ENCODE data around the gene IL36B.

IL36B gene

DNA sequence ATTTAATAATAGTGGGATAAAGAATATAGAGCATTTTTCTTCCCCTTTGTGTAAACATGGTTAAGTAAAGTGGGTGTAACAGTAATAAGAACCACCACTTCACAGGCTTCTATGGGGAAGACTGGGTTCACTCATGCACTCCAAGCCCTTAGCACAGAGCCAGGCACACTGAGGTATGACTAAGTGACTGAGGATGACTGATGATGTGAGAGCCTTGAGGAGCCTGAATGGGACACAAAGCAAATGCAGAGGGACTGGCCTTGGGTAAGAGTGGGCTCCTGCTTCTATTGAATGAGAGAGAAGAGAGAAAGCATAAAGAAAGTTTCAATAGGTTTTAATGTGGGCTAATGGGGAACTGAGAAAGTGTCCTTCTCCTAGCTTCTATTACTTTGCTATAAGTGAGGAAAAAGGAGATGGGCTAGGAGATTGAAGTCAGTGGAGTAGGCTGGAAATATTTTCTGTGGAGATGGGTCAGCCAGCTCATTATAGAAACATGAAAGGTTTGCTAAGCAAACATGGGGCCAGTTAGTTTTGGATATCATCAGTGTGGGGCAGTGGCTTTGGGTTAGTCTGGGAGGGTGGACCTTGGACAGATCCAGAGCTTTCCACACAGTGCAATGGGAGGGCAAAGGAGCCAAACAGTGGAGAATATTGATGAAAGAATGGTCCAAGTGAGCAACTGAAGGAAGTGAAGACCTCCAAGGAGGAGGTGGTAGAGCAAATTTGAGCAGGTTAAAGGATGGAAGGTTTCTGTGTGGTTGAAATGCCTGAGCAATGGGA is 35.7 kb upstream of the IL36B start:
- H3K4me3 ChIP-seq (IDR thresholded peaks at IDR 0.05; ENCODE audit: insufficient read depth, low read depth, low read length) = no peak overlapping the region
- TF ChIP-seq, protein P1, sequence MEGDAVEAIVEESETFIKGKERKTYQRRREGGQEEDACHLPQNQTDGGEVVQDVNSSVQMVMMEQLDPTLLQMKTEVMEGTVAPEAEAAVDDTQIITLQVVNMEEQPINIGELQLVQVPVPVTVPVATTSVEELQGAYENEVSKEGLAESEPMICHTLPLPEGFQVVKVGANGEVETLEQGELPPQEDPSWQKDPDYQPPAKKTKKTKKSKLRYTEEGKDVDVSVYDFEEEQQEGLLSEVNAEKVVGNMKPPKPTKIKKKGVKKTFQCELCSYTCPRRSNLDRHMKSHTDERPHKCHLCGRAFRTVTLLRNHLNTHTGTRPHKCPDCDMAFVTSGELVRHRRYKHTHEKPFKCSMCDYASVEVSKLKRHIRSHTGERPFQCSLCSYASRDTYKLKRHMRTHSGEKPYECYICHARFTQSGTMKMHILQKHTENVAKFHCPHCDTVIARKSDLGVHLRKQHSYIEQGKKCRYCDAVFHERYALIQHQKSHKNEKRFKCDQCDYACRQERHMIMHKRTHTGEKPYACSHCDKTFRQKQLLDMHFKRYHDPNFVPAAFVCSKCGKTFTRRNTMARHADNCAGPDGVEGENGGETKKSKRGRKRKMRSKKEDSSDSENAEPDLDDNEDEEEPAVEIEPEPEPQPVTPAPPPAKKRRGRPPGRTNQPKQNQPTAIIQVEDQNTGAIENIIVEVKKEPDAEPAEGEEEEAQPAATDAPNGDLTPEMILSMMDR (conservative IDR thresholded peaks at IDR 0.05; ENCODE audit: low read depth, low read length) = no peak
- no peak overlapping the region for H2AFZ ChIP-seq (ENCODE audit: low read depth)
- no peak overlapping the region for H3K4me2 ChIP-seq
- no peaks in the 10 kb centered on the region for H3K79me2 ChIP-seq (ENCODE audit: insufficient read depth, low read depth)
- H3K4me1 ChIP-seq (ENCODE audit: low read depth, poor library complexity, severe bottlenecking) = no peaks in the 10 kb centered on the region
- no peak overlapping the region for H3K27ac ChIP-seq
- no peaks in the 10 kb centered on the region for H4K20me1 ChIP-seq (ENCODE audit: insufficient read depth)
- H3K9ac ChIP-seq = no peak overlapping the region
- H3K36me3 ChIP-seq (ENCODE audit: insufficient read depth) = no peaks in the 10 kb centered on the region
- no peaks in the 10 kb centered on the region for H3K27me3 ChIP-seq (ENCODE audit: insufficient read depth, low read depth)

DNA sequence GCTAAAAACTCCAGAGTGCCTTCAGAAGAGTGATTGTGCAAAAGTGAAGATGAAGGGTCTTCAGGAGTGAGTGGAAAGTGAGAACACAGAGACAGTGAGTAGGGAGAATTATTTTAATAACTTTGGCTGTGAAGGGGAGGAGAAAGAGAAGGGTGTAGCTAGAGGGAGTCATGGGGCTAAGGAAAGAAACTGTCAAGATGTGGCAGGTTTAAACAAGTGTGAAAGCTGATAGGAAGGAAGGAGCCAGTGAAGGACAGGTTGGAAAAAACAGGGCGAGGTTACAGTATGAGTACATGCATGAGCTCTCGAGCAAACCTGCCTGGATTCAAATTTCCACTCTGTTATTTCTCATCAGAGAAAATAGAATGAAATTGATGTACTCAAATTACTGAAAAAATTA is 32.9 kb upstream of the IL36B start:
- no peak overlapping the region for H3K4me2 ChIP-seq
- no peak overlapping the region for H3K9ac ChIP-seq
- H3K79me2 ChIP-seq (ENCODE audit: insufficient read depth, low read depth) = no peaks in the 10 kb centered on the region
- no peaks in the 10 kb centered on the region for H3K27me3 ChIP-seq (ENCODE audit: insufficient read depth, low read depth)
- no peak overlapping the region for H2AFZ ChIP-seq (ENCODE audit: low read depth)
- no peaks in the 10 kb centered on the region for H3K4me1 ChIP-seq (ENCODE audit: low read depth, poor library complexity, severe bottlenecking)
- H4K20me1 ChIP-seq (ENCODE audit: insufficient read depth) = no peaks in the 10 kb centered on the region
- TF ChIP-seq, protein P1 (conservative IDR thresholded peaks at IDR 0.05; ENCODE audit: low read depth, low read length) = no peak
- H3K4me3 ChIP-seq (IDR thresholded peaks at IDR 0.05; ENCODE audit: insufficient read depth, low read depth, low read length) = no peak overlapping the region
- no peaks in the 10 kb centered on the region for H3K36me3 ChIP-seq (ENCODE audit: insufficient read depth)
- no peak overlapping the region for H3K27ac ChIP-seq

DNA sequence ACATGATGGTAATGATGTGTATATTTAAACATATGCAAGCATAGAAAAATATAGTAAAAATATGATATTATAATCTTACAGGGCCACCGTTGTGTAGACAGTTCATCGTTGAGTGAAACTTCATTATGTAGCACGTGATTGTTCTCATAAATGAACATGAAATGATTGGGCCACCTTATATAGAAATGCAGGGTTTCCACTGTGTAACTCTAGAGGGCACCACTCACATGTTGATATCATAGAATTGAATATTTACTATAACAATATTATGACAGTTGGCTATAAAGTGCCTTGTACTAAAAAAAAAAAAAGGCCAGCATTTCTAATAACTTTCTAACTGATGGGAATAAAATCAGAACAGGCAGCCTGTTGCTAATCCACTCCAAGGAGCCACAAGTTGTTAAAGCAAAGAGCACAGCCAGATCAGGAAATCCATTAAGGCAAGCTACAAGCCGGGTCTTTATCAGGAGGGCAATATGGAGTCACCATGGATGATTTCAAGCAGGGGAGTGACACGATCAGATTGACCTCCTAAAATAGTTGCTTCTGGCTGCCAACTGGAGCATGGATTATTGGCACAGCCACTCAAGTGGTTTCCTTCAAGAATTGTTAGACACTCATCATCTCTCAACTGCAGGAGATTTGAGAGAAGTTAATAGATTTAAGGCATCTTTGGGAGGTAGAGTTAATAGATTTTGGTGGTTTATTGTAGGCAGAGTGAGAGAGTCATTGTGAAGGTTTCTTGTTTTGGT is 31.8 kb upstream of the IL36B start:
- H3K4me3 ChIP-seq (IDR thresholded peaks at IDR 0.05; ENCODE audit: insufficient read depth, low read depth, low read length) = no peak overlapping the region
- no peak overlapping the region for H2AFZ ChIP-seq (ENCODE audit: low read depth)
- no peaks in the 10 kb centered on the region for H3K27me3 ChIP-seq (ENCODE audit: insufficient read depth, low read depth)
- H3K9ac ChIP-seq = no peak overlapping the region
- no peaks in the 10 kb centered on the region for H3K79me2 ChIP-seq (ENCODE audit: insufficient read depth, low read depth)
- H3K27ac ChIP-seq = no peak overlapping the region
- H3K4me1 ChIP-seq (ENCODE audit: low read depth, poor library complexity, severe bottlenecking) = no peaks in the 10 kb centered on the region
- no peak overlapping the region for H3K4me2 ChIP-seq
- no peaks in the 10 kb centered on the region for H4K20me1 ChIP-seq (ENCODE audit: insufficient read depth)
- no peaks in the 10 kb centered on the region for H3K36me3 ChIP-seq (ENCODE audit: insufficient read depth)
- TF ChIP-seq, protein P1 (conservative IDR thresholded peaks at IDR 0.05; ENCODE audit: low read depth, low read length) = peak; percentile 40; the same call in 1 of the 2 replicates

DNA sequence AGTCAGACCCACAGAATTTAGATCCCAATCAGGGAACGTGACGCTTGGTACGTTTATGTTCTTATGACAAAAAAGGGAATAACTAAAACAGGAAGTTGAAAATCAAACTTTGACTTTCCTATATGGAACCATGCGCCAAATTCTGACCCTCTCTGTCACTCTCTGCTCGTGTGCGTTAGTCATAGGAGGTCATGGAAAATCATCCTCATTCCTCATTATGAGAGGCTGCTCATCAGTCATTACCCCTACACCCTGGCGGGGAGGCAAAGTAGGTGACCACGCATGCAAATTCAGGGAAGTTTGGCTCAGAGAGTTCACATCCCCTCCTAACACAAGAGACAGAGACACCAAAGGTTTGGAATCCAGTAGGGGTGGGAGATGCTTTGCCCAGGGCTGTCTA is 30.6 kb upstream of the IL36B start:
- TF ChIP-seq, protein P1 (conservative IDR thresholded peaks at IDR 0.05; ENCODE audit: low read depth, low read length) = no peak
- no peak overlapping the region for H3K9ac ChIP-seq
- no peak overlapping the region for H3K4me3 ChIP-seq (IDR thresholded peaks at IDR 0.05; ENCODE audit: insufficient read depth, low read depth, low read length)
- H3K79me2 ChIP-seq (ENCODE audit: insufficient read depth, low read depth) = no peaks in the 10 kb centered on the region
- no peak overlapping the region for H3K4me2 ChIP-seq
- H4K20me1 ChIP-seq (ENCODE audit: insufficient read depth) = no peaks in the 10 kb centered on the region
- no peak overlapping the region for H3K27ac ChIP-seq
- no peak overlapping the region for H2AFZ ChIP-seq (ENCODE audit: low read depth)
- no peaks in the 10 kb centered on the region for H3K27me3 ChIP-seq (ENCODE audit: insufficient read depth, low read depth)
- no peaks in the 10 kb centered on the region for H3K4me1 ChIP-seq (ENCODE audit: low read depth, poor library complexity, severe bottlenecking)
- no peaks in the 10 kb centered on the region for H3K36me3 ChIP-seq (ENCODE audit: insufficient read depth)
